OCI-LY7 (cell line): ENCODE results near the gene GALNT9. TPM values are rescaled to one million over a fixed set of nuclear protein-coding genes. Genes with fewer than 3 reads are reported as not detected.

ENCODE experiments used
- BruUV-seq: library from RNA; stranded (reverse); fragments of 400-500 nt; replicated peaks from 2 replicates; lab custom pipeline; 2021; lab: Mats Ljungman, UMichigan
- CTCF ChIA-PET: fragments of 300-600 bp; sonication (Branson Sonifier 250); formaldehyde crosslinking; loops from one replicate; lab custom pipeline; 2022; ENCODE audit warnings: antibody characterized with exemption; ENCODE audit not compliant: unreplicated experiment; lab: Charles Lee
- POLR2A ChIA-PET: fragments of 300-600 bp; sonication (Branson Sonifier 250); formaldehyde crosslinking; loops from one replicate; lab custom pipeline; 2022; ENCODE audit warnings: antibody characterized with exemption; lab: Charles Lee
- DNase-seq: peaks from one replicate; pipeline ENCODE4 v3.0.0-alpha.2; 2015; ENCODE audit warnings: low spot score
- H2AFZ ChIP-seq: fragments of 200-600 bp; sonication (generic), shearing (Covaris generic); 2 replicates; pipeline ENCODE4 v1.6.1; 2014; ENCODE audit warnings: mild to moderate bottlenecking, antibody characterized with exemption, low read length, moderate library complexity
- H3K27ac ChIP-seq: fragments of 200-600 bp; sonication (generic); 2 replicates; pipeline ENCODE4 v1.5.1; 2014; ENCODE audit warnings: mixed run types, low read depth, mild to moderate bottlenecking, moderate library complexity, low read length, inconsistent platforms; ENCODE audit not compliant: poor library complexity, severe bottlenecking
- H3K36me3 ChIP-seq: fragments of 200-600 bp; sonication (generic); 2 replicates; pipeline ENCODE4 v1.6.1; 2014; ENCODE audit warnings: mild to moderate bottlenecking, antibody characterized with exemption, low read length, moderate library complexity, mixed read lengths; ENCODE audit not compliant: insufficient read depth
- H3K4me1 ChIP-seq: fragments of 200-600 bp; sonication (generic); 2 replicates; pipeline ENCODE4 v1.5.1; 2014; ENCODE audit warnings: mild to moderate bottlenecking, low read length; ENCODE audit not compliant: insufficient read depth, poor library complexity, severe bottlenecking
- H3K4me2 ChIP-seq: fragments of 200-600 bp; sonication (generic); 2 replicates; pipeline ENCODE4 v1.6.1; 2014; ENCODE audit warnings: mild to moderate bottlenecking, low read length
- H3K4me3 ChIP-seq: fragments of 200-600 bp; sonication (generic); 2 replicates; pipeline ENCODE4 v1.5.1; 2014; ENCODE audit warnings: mild to moderate bottlenecking, low read depth, low read length; ENCODE audit not compliant: poor library complexity, severe bottlenecking
- H3K79me2 ChIP-seq: fragments of 200-600 bp; sonication (generic); 2 replicates; pipeline ENCODE4 v1.6.1; 2016; ENCODE audit warnings: low read depth, mild to moderate bottlenecking, low read length, moderate library complexity, mixed read lengths; ENCODE audit not compliant: insufficient read depth
- H3K9me2 ChIP-seq: fragments of 200-600 bp; sonication (generic); 2 replicates; pipeline ENCODE4 v1.6.1; 2016; ENCODE audit warnings: mild to moderate bottlenecking, low read length, mixed read lengths; ENCODE audit not compliant: insufficient read depth
- H3K9me3 ChIP-seq: fragments of 200-600 bp; sonication (generic); 2 replicates; pipeline ENCODE4 v1.6.1; 2014; ENCODE audit warnings: mild to moderate bottlenecking, mixed run types, low read length, mixed read lengths
- H4K20me1 ChIP-seq: fragments of 200-600 bp; sonication (generic); 2 replicates; pipeline ENCODE4 v1.6.1; 2014; ENCODE audit warnings: mild to moderate bottlenecking, antibody characterized with exemption, low read length, moderate library complexity, mixed read lengths; ENCODE audit not compliant: insufficient read depth
- EZH2phosphoT487 ChIP-seq: fragments of 200-600 bp; sonication (generic); IDR thresholded peaks from 2 replicates; pipeline ENCODE4 v1.6.1; 2018; ENCODE audit warnings: low read depth, borderline replicate concordance, mild to moderate bottlenecking, mixed run types, antibody characterized with exemption, low read length, moderate library complexity, mixed read lengths
- intact Hi-C: fragments of 100-400 bp; cut with micrococcal nuclease; formaldehyde crosslinking; loops from one replicate; pipeline ENCODE4 v1.10.0; 2022; ENCODE audit not compliant: unreplicated experiment
- total RNA-seq, 2 experiments: library from RNA; depleted of rRNA in 1 of 2; stranded (reverse); fragments of >200 nt in 1 of 2; shearing (Covaris generic) in 1 of 2; gene quantifications; 2 replicates each; pipeline ENCODE4 v1.2.3, GENCODE V29; 2014 to 2022
- TF ChIP-seq, protein P1 (sequence below): fragments of 200-600 bp; sonication (generic); conservative IDR thresholded peaks from 2 replicates; pipeline ENCODE4 v1.5.1; 2014; ENCODE audit warnings: mild to moderate bottlenecking, antibody characterized with exemption, low read length, moderate library complexity, mixed read lengths

The GALNT9 gene
- total RNA-seq, 2 experiments from 2014 or later: 0.28 TPM; not detected in 1

DNA sequence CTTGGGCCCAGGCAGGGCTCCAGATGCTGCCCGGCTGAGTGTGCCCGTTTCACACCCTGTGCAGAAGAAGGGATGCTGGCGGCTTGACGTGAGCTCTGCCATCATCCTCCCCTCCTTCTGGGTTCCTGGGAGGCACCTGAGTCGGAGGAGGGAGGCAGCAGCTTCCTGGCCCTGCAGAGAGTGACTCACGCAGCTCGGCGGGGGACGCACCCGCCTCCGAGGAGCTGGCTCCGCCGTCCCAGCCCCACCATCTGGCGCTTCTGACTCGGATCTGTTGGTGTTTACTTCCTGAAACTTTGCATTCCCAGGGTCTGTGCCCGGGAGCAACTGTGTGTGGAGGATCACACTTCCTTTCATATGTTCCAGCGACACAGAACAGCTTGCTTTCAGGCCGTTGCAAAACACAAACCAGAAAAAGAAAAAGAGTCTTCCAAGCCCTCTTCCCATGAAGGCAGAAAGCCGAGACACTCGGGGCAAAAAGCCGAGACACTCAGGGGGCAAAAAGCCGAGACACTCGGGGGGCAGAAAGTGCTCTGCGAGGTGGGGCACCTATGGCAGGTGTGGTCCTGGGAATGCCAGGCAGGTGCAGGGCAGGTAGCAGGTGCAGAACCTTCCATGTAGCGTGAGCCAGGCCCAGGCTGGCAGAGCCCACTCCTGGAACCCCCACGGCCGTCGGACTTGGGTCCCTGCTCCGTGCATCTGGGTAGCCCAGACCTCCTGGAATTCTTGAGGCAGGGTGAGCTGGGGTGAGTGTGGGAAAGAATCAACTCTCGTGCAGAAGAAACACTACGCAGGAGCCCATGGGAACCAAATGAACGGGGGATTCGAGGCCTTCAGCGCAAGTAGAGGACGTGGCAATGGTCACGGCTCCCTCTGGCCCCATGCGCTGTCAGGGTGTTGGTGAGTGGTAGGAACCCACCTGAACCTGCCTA, 27.6 kb upstream of the GALNT9 start:
- no peak for DNase-seq
- H3K4me1 ChIP-seq: no peaks in the 10 kb centered on the region
- H3K9me2 ChIP-seq: no peaks in the 10 kb centered on the region
- intact Hi-C loops: no loop called here
- H3K9me3 ChIP-seq: no peaks in the 10 kb centered on the region
- no TSS peak for BruUV-seq
- CTCF ChIA-PET: interaction anchor here (0.5 kb wide), 1 partner anchor 16 kb away, joined by 3 read pairs; no protein-coding TSS in a partner anchor
- H3K79me2 ChIP-seq: no peaks in the 10 kb centered on the region
- POLR2A ChIA-PET: no interaction called here
- H3K4me3 ChIP-seq: no peak overlapping the region
- TF ChIP-seq, protein P1, sequence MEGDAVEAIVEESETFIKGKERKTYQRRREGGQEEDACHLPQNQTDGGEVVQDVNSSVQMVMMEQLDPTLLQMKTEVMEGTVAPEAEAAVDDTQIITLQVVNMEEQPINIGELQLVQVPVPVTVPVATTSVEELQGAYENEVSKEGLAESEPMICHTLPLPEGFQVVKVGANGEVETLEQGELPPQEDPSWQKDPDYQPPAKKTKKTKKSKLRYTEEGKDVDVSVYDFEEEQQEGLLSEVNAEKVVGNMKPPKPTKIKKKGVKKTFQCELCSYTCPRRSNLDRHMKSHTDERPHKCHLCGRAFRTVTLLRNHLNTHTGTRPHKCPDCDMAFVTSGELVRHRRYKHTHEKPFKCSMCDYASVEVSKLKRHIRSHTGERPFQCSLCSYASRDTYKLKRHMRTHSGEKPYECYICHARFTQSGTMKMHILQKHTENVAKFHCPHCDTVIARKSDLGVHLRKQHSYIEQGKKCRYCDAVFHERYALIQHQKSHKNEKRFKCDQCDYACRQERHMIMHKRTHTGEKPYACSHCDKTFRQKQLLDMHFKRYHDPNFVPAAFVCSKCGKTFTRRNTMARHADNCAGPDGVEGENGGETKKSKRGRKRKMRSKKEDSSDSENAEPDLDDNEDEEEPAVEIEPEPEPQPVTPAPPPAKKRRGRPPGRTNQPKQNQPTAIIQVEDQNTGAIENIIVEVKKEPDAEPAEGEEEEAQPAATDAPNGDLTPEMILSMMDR: no peak
- TF ChIP-seq EZH2phosphoT487: no peak
- no peak overlapping the region for H3K27ac ChIP-seq
- H3K36me3 ChIP-seq: no peaks in the 10 kb centered on the region
- no peaks in the 10 kb centered on the region for H4K20me1 ChIP-seq
- H2AFZ ChIP-seq: no peak overlapping the region
- H3K4me2 ChIP-seq: no peak overlapping the region

DNA sequence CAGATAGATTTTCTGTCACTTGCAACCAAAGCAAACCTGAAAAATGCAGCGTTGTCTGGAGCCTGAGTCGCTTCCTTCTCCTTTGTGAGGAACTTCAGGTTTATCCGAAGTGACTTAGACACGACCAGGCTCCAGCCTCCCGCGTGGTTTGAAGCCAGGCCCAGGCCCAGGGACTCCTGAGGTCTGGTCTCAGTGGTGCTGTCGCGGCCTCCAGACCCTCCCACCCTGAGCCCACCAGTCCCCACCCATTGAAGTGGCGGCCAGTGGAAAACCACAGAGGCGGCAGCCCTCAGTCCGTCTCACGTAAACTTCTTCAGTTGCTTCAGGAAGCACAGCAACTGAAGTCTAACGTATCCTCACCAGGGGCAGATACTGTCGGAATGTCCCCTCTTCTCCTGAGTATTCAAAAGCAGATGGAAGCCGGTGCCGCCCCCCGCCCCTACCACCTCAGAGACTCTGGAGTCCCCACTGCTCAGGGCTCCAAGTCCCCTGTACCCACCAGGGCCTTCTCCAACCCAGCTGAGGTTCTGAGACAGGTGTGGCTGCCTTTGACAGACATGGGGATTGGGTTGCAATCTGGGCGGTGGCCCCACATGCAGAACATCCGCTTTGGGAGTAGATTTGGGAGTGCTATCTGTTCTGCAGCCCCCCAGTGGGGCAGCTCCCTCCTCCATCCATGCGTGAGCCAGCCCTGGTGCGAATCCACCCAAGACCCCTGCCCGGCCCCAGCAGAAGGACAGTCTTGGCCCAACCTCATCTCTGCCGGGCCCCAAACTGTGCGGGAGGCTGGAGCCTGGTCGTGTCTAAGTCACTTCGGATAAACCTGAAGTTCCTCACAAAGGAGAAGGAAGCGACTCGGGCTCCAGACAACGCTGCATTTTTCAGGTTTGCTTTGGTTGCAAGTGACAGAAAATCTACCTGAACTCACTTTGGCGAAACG, 26.6 kb upstream of the GALNT9 start:
- intact Hi-C loops: no loop called here
- Histone ChIP-seq H3K9me3 (no peaks in the 10 kb centered on the region), H4K20me1 (no peaks in the 10 kb centered on the region), H3K4me2 (no peak overlapping the region), H3K4me3 (no peak overlapping the region), H2AFZ (no peak overlapping the region), H3K79me2 (no peaks in the 10 kb centered on the region), H3K4me1 (no peaks in the 10 kb centered on the region), H3K36me3 (no peaks in the 10 kb centered on the region), H3K9me2 (no peaks in the 10 kb centered on the region), H3K27ac (no peak overlapping the region)
- no TSS peak for BruUV-seq
- POLR2A ChIA-PET: no interaction called here
- TF ChIP-seq, protein P1: no peak
- TF ChIP-seq EZH2phosphoT487: no peak
- CTCF ChIA-PET: interaction anchor here (0.5 kb wide), 1 partner anchor 17 kb away, joined by 3 read pairs; no protein-coding TSS in a partner anchor
- DNase-seq: no peak
